Upper lobe of right lung (tissue), 1 donor: ENCODE measurements around the gene SIGLEC11. TPM values are rescaled to one million over a fixed set of nuclear protein-coding genes. Genes with fewer than 3 reads are reported as not detected.
"Not testable (repeated sequence)": the region's sequence is repeated elsewhere in the genome, so short reads cannot be mapped to it uniquely, and the experiment has no call there.

Source experiments
- ATAC-seq: fragments of 200-7000 bp; cut with Tn5 transposase; one replicate; pipeline ENCODE4 v1.9.1; 2020; ENCODE audit warnings: mild to moderate bottlenecking, moderate library complexity
- DNase-seq: peaks from one replicate; pipeline ENCODE4 v3.0.0-alpha.2; 2020
- H3K27ac ChIP-seq: fragments of 200-600 bp; one replicate; pipeline ENCODE4 v1.8.0; 2022
- H3K27me3 ChIP-seq: fragments of 200-600 bp; one replicate; pipeline ENCODE4 v1.8.0; 2022; ENCODE audit warnings: mild to moderate bottlenecking
- H3K36me3 ChIP-seq: fragments of 200-600 bp; one replicate; pipeline ENCODE4 v1.8.0; 2022
- H3K4me1 ChIP-seq: fragments of 200-600 bp; one replicate; pipeline ENCODE4 v1.8.0; 2022
- H3K4me3 ChIP-seq: fragments of 200-600 bp; one replicate; pipeline ENCODE4 v1.8.0; 2022; ENCODE audit warnings: mild to moderate bottlenecking
- H3K9me3 ChIP-seq: fragments of 200-600 bp; one replicate; pipeline ENCODE4 v1.8.0; 2022
- intact Hi-C: fragments of 100-400 bp; cut with DNase I; formaldehyde crosslinking; loops from one replicate; pipeline ENCODE4 v1.11.0; 2022
- long read RNA-seq: library from polyadenylated mRNA; unstranded; transcript quantifications from one replicate; pipeline ENCODE4 v2.0.0, GENCODE V29; 2021
- total RNA-seq: library from RNA; stranded (reverse); fragmentation: NEBNext Ultra II Directional; extraction: Animal tissue kit (Norgen Biotek cat#: 25700); gene quantifications from one replicate; pipeline ENCODE4 v1.2.1, GENCODE V29; 2021
- TF ChIP-seq, protein P1 (sequence below): fragments of 200-600 bp; IDR thresholded peaks from one replicate; pipeline ENCODE4 v1.8.0; 2022; ENCODE audit warnings: antibody characterized with exemption
- donor health status: DM: no; HTN: yes; CAD: no; lungs with severe emphysema.

SIGLEC11 gene, protein sequence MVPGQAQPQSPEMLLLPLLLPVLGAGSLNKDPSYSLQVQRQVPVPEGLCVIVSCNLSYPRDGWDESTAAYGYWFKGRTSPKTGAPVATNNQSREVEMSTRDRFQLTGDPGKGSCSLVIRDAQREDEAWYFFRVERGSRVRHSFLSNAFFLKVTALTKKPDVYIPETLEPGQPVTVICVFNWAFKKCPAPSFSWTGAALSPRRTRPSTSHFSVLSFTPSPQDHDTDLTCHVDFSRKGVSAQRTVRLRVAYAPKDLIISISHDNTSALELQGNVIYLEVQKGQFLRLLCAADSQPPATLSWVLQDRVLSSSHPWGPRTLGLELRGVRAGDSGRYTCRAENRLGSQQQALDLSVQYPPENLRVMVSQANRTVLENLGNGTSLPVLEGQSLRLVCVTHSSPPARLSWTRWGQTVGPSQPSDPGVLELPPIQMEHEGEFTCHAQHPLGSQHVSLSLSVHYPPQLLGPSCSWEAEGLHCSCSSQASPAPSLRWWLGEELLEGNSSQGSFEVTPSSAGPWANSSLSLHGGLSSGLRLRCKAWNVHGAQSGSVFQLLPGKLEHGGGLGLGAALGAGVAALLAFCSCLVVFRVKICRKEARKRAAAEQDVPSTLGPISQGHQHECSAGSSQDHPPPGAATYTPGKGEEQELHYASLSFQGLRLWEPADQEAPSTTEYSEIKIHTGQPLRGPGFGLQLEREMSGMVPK
- total RNA-seq, result 2.5 TPM
- long read RNA-seq, partial matches to known transcripts, result 0 of 2 reads
- long read RNA-seq, other reads (novel, unspliced or antisense), result 1 of 2 reads

DNA sequence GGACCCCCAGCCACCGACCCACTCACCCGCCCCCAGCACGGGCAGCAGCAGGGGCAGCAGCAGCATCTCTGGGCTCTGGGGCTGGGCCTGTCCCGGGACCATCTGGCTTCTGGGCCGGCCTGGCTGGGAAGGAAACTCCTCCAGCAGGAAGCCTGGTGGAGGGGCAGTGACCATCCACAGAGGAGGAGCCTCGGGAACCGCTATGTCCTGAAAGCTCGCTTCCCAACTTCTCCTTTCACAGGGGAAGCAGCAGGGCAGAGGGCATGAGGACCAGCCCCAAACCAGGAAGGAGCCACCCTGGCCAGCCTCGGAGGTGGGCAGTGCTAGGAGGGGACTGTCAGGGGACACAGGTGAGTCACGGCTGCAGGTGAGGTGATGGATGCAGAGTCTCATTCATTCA lies at the start of gene SIGLEC11:
Gene SIGLEC11 (minus strand): TSS at position 193 of the 400 bp plus-strand sequence. CDS start 91 bp downstream, at position 102.
- intact Hi-C loops, H3K27me3 ChIP-seq, DNase-seq, H3K4me1 ChIP-seq, H3K27ac ChIP-seq, H3K36me3 ChIP-seq, H3K4me3 ChIP-seq, H3K9me3 ChIP-seq: not testable (repeated sequence)
- peak; percentile 90 for ATAC-seq

DNA sequence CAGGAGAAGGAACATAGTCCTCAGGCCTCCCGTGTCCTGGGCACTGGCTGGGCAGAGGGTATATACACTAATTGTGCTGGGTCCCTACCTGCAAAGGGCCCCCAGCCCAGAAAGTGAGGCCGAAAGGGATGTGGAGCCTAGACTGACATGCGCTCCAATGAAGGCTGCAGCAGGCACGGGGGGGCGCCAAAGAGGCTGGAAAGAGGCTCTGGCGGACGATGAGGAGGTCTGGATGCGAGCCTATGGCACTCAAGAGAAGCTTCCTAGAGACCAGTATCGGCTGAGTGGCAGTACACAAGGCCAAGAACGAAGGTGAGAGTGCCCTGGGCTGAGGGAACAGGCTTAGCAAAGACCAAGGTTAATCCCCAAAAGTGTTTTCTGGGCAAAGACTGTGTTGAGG lies 47.6 kb upstream of the SIGLEC11 start:
- no peak for DNase-seq
- peak; percentile 13 for ATAC-seq
- intact Hi-C loops, result no loop called here
- peaks cover 92% of the 10 kb centered on the region for H3K36me3 ChIP-seq
- no peak overlapping the region for H3K4me3 ChIP-seq
- H3K9me3 ChIP-seq, result no peaks in the 10 kb centered on the region
- H3K27me3 ChIP-seq, result no peaks in the 10 kb centered on the region
- H3K4me1 ChIP-seq, result no peaks in the 10 kb centered on the region
- H3K27ac ChIP-seq, result no peak overlapping the region
- TF ChIP-seq, protein P1, sequence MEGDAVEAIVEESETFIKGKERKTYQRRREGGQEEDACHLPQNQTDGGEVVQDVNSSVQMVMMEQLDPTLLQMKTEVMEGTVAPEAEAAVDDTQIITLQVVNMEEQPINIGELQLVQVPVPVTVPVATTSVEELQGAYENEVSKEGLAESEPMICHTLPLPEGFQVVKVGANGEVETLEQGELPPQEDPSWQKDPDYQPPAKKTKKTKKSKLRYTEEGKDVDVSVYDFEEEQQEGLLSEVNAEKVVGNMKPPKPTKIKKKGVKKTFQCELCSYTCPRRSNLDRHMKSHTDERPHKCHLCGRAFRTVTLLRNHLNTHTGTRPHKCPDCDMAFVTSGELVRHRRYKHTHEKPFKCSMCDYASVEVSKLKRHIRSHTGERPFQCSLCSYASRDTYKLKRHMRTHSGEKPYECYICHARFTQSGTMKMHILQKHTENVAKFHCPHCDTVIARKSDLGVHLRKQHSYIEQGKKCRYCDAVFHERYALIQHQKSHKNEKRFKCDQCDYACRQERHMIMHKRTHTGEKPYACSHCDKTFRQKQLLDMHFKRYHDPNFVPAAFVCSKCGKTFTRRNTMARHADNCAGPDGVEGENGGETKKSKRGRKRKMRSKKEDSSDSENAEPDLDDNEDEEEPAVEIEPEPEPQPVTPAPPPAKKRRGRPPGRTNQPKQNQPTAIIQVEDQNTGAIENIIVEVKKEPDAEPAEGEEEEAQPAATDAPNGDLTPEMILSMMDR, result no peak

DNA sequence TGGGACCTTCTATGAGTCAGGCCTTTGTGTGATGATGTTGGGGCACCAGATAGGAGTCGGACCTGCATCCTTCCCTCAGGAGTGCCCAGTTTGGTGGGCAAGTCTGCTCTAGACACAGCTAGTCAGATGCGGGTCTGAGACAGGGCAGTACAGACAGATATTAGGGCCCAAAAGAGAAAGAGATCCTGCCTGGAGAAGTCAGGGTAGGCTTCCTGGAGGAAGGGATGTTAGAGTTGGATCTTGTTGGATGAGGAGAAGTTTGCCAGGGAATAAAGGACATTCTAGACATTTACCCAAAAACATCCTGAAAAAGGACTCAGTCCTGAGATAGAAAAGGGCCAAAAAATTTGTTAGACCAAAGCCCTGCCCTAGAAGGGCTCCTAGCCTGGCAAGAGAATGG lies 47.0 kb upstream of the SIGLEC11 start:
- ATAC-seq (no peak), DNase-seq (no peak)
- TF ChIP-seq, protein P1, result no peak
- Histone ChIP-seq H3K27me3 (no peaks in the 10 kb centered on the region), H3K4me3 (no peak overlapping the region), H3K36me3 (peaks cover 92% of the 10 kb centered on the region), H3K9me3 (no peaks in the 10 kb centered on the region), H3K4me1 (no peaks in the 10 kb centered on the region), H3K27ac (no peak overlapping the region)
- intact Hi-C loops, result no loop called here

DNA sequence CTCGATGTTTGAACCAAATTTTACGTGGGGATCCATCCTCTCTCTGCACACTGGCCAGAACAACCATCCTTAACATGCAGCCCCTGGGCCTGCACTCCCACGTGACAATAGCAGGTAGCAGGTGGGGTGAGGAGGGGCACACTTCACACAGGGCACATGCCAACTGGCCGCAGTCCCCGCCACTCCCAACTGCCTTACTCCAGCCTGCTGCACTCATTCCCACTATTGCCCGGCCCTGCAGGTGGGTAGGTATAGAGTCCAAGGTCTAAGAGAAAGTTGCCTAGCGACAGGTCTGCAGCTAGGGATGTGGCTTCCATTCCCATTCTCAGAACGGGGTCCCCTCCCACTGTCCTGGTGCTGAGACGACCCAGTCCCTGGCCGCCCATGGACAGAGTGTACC lies 46.2 kb upstream of the SIGLEC11 start:
- H3K27me3 ChIP-seq, result no peaks in the 10 kb centered on the region
- no peak overlapping the region for H3K27ac ChIP-seq
- ATAC-seq (no peak), DNase-seq (no peak)
- intact Hi-C loops, result no loop called here
- H3K4me1 ChIP-seq, result no peaks in the 10 kb centered on the region
- TF ChIP-seq, protein P1, result no peak
- peaks cover 92% of the 10 kb centered on the region for H3K36me3 ChIP-seq
- H3K9me3 ChIP-seq, result no peaks in the 10 kb centered on the region
- H3K4me3 ChIP-seq, result no peak overlapping the region

DNA sequence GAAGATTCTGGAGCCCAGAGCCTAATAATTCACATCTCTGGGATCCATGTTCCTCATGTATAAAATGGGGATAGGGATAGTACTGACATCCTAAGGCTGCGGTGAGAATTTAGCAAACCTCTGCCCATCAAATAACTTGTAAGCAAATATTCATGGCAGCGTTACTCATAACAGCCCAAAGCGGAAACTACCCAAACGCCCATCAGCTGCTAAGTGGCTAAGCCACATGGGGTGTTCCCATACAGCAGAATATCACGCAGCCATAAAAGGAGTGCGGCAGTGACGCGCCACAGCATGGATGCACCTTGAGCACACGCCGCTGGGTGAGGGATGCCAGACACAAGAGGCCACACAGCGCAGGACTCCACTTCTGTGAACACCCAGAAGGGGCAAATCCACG lies 44.5 kb upstream of the SIGLEC11 start:
- Histone ChIP-seq H3K27me3 (no peaks in the 10 kb centered on the region), H3K9me3 (no peaks in the 10 kb centered on the region), H3K27ac (no peak overlapping the region), H3K36me3 (peaks cover 94% of the 10 kb centered on the region), H3K4me1 (no peaks in the 10 kb centered on the region), H3K4me3 (no peak overlapping the region)
- TF ChIP-seq, protein P1, result no peak
- no peak for ATAC-seq
- intact Hi-C loops, result no loop called here
- DNase-seq, result no peak

DNA sequence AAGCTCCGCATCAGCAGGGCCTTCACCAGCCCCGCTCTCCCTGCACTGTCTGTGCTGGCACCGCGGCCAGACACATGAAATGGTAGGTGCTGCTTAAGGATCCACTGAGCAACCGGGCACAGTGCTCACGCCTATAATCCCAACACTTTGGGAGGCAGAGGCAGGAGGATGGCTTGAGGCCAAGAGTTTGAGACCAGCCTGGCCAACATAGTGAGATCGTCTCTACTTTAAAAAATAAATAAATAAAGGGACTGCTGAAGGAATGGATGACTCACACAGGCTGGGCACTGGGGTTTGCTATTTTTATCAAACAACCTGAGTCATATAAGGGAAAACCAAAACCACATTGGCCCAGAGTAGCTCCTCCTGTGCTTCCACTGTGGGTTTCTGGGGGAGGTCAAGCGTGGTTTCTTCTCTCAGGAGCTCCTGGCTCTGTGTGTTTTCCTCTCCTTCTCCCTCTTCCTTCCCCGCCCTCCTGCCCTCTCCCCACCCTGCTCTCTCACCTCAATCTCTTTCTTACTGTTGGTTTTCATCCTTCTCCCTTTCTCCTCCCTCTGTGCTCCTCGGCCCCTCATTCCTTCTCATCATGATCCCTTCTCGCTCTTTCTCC lies 42.9 kb upstream of the SIGLEC11 start:
- H3K27ac ChIP-seq, result no peak overlapping the region
- H3K36me3 ChIP-seq, result peaks cover 94% of the 10 kb centered on the region
- no peaks in the 10 kb centered on the region for H3K9me3 ChIP-seq
- H3K4me1 ChIP-seq, result no peaks in the 10 kb centered on the region
- intact Hi-C loops, result no loop called here
- ATAC-seq (peak; percentile 35), DNase-seq (no peak)
- TF ChIP-seq, protein P1, result no peak
- H3K27me3 ChIP-seq, result no peaks in the 10 kb centered on the region
- H3K4me3 ChIP-seq, result no peak overlapping the region
